GM12891 (cell line): ENCODE results near the gene MATK.

ENCODE experiments used
- POLR2A ChIP-seq: IDR thresholded peaks from 2 replicates; pipeline ENCODE4 v1.6.1; 2011; ENCODE audit warnings: low read depth, low read length, control low read depth
- POLR2AphosphoS5 ChIP-seq: IDR thresholded peaks from 2 replicates; pipeline ENCODE4 v1.6.1; 2011; ENCODE audit warnings: low read depth, low read length, control low read depth
- POU2F2 ChIP-seq: IDR thresholded peaks from 2 replicates; pipeline ENCODE4 v1.6.1; 2011; ENCODE audit warnings: low read depth, mild to moderate bottlenecking, control low read depth, low read length, moderate library complexity
- SPI1 ChIP-seq: IDR thresholded peaks from 2 replicates; pipeline ENCODE4 v1.6.1; 2011; ENCODE audit warnings: low read depth, low read length, control low read depth
- TAF1 ChIP-seq: IDR thresholded peaks from 2 replicates; pipeline ENCODE4 v1.6.1; 2011; ENCODE audit warnings: low read depth, low read length, control low read depth

- TF ChIP-seq TAF1 (no peak), POLR2AphosphoS5 (no peak), POLR2A (no peak), POU2F2 (no peak), SPI1 (no peak)
Observed at GRCh38 chr19:3745363-3746045, 40.7 kb downstream of the MATK start.
